ENCODE results near the gene VAV3. TPM values are rescaled to one million over a fixed set of nuclear protein-coding genes. Genes with fewer than 3 reads are reported as not detected.

VAV3 gene
- total RNA-seq, 1 donor from 2014 or later: 1.4 TPM

DNA sequence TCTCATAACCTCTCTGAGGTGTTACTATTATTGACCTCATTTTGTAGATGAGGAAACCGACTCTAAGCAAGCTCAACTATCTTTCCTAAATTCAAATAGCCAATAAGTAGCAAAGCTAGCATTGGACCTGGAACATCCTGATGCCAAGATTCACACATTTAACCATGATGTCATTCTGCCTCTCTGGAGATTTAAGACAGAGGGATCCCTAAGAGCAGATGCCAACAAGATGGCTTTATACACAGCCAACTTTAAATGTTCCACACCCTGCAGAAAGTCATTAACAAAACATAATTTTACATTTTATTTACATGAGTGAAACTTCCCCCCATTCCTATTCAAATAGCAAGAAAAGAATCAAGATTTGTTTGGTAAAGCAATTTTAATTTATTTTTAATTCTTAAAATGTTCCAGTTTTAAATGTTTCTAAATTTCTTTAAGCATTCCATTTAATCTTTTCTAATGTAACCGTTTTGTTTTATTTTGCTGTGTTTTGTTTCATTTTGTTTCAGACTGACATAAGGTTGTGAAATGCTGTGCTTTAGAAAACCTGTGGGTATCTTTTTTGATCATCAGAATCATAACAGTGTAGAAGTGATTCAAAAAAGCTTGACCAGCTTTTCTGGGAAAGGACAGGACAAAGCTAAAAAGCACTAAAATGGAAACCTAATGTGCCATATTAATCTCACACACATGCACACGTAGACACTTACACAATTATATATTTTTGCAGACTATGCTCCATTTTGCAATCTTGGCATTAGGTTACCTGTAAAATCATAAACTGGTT is 7.6 kb upstream of the VAV3 start:
- peak; percentile 10 for DNase-seq (ENCODE audit: low read depth)

DNA sequence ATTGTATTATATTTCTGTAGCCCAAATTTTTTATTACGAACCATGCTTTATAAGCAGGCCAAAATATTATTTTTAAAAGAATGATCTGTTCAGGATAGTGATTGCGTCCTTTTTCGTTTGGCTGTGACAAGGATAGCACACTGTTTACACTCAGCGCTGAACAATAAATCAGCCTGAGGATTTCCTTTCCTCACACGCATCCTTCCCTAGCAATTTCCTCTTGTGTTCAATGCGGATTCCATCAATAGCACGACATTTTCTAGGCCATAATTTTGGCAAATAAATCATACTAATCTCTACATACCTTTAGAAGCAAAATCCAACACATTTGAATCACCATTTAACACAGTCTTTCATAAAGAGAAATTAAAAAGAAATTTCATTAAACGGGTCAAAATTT is 1.6 kb upstream of the VAV3 start:
- no peak for DNase-seq (ENCODE audit: low read depth)

DNA sequence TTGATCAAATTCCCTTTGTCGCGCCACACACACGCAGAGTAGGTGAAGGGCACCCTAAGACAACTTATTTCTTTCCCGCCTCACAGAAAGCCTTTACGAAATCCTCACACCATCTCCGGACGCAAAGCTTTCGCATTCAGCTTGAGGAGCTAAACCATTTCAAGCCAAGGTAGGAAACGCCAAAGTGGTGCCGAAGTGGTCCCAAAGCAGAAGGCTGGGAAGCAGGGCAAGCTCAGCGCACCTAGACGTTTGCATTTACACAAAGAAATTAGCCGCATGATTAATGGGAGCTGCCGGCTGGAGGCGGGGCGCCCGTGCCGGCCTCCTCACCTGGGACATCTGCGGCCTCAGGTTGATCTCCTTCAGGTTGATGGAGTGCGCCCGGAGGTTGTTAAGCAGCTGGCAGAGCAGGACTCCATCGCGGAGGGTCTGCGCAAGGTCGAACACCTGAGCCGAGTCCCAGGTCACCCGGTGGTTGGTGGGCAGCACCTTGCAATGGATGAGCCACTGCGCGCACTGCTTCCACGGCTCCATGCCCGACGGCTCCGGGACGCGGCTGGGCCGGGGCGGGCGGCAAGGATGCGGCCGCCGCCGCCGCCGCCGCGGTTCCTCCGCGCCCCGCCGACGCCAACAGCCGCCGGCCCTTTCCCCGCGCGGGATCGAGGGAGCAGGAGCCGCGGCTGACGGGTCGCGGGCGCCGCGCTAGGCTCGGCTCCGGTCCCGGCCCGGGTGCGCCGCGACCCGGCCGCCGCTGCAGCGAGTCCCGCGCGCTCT is 457 bp downstream of the VAV3 start:
- no peak for DNase-seq (ENCODE audit: low read depth)

DNA sequence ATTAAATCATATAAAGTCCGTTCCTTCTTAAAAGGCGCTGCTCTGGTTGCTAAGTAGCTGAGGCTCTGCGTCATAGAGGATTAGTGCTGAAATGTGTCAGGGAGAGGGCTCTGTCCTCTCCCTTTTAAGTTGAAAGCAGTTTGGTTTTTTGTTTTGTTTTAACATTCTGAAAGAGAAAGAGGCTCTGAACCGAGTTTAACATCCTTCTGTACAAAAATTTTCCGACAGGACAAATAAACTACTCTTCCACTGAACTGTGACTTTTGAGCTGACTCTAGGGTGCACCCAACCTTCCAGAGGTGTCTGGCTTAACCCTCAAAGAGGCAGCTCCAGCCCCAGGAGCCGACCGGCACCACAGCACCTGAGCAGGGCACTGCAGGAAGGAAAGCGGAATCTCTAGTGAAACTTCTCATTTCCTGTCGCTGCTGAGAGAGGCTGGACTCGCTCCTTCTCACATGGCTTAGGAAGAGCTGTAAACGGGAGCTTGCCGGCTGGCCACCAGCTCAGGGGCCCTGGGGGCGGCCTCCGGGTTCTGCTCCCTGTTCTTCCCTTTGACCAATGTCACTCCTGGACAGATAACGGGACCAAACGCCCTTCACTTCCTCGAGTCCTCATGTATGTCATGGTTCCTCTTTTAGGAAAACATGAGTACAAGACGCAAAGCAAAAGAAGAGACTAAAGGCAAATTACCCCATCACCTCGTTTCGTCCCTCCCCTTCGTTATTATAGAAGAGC is 1.2 kb downstream of the VAV3 start:
- DNase-seq (ENCODE audit: low read depth): no peak

DNA sequence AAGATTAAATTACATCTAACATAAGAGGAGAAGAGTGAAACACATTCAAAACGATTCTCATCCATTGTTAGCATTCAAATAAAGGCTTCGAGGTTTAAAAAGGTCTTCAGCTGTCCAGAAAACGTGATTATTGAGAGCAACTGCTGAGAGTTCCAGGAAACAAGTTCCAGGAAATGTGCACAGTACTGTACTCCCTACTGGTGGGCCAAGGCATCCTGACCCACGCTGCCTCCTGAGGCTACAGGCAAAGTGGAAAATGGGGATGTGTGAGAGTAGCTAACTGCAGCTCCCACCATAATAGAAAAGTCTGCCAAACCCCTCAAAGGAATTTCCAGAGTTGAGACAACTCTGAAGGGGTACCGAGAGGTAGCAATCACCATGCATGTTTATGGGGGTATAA is 2.0 kb downstream of the VAV3 start:
- DNase-seq (ENCODE audit: low read depth): peak; percentile 26

DNA sequence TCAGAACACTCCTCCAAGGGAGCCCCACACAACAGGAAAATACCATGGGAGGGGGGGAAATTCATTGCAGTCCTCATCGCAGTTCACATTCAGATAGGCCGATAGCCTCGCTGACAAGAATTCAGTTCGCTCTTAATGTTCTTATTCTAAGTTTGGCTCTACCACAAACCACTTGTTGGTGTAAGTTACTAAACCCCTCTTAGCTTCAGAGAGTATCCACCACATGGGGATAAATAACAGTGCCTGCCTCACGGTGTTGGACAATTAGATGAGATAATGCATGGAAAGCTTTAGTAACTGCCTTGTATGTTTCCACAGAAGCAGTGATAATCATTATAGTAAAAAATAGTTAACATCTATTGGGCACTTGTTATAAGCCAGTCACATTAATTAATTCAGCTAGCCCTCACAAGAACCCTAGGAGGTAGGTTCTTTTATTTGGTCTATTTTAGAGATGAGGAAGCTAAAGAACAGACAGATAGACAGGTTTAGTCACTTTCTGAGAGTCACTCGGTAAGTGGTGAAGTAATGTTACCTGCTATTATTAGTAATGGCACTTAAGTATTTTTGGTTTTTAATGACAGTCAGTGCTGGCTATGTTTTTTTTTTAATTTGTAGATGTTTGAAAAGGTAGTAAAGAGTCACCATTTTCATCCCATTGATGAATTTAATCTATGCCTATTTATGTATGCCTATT is 10.1 kb downstream of the VAV3 start:
- peak; percentile 73 for DNase-seq (ENCODE audit: low read depth)

DNA sequence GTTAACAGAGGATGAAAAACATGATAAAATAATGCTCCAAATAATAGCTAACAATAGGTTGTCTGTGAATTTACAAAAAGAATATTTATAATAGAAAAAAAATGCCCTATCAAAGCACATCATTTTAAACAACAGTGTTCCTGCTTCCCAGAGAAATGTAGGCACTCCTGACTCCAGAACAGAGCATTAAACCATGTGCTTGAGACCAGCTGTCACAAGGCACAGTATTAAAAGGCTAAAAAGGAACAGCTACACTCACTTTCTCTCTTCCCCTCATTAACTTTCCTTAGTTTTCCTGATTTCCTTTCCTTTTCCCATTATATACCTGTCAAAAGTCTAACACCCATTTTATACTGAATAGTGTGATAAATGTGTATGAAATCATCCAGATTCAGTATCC is 10.9 kb downstream of the VAV3 start:
- DNase-seq (ENCODE audit: low read depth): peak; percentile 50

DNA sequence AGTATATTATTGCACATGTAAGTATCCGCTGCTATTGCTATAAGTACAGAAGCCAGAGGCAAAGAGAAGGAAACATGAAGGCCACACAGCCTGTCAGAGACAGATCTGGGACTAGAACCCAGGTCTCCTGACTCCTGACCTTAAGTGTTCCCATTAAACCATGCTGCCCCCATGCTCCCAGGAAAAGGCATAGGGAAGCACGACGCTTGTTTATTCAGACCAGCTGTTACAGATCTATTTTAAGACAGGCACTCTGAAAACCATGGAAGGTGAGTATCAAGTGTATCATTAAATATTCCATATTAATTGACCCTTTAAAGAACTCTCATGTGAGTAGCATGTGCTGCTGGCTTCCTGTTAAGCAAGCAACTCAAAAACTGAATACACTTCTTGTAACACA is 11.4 kb downstream of the VAV3 start:
- peak; percentile 82 for DNase-seq (ENCODE audit: low read depth)

DNA sequence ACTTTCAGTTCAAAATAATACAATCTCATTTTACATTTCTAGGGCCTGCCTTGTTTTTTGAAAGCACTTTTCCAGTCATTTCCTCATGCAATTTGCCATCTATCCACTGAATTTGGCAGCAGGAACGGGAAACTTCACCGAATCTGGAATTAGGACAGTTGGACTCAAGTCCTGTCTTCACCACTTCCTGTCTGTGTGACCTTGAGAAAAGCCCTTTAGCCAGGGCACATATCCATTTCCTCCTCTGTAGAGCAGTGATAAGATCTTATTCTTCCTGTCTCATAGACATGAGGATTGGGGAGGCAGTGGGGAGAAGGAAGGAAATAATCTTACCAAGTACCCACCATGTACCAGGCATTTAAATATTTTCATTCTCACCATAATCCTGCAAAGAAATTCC is 12.0 kb downstream of the VAV3 start:
- peak; percentile 35 for DNase-seq (ENCODE audit: low read depth)

DNA sequence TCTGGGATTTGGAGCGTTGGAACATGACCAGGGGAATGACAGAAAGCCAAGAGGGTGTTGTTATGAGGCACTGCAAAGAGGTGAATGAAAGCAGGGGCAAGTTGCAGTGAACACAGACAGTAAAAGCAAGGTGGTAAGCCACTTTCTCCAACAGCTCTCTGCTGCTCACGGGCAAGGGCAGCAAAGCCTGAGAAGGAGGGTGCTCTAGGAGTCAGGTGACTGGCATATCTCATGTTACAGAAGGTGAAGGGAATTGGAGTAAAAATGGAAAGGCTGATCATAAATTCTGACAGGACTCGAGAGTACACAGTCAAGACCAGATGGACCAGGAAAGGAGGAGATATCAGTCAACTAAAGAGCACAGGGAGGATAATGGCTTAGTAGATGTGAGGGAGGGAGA is 14.5 kb downstream of the VAV3 start:
- no peak for DNase-seq (ENCODE audit: low read depth)

DNA sequence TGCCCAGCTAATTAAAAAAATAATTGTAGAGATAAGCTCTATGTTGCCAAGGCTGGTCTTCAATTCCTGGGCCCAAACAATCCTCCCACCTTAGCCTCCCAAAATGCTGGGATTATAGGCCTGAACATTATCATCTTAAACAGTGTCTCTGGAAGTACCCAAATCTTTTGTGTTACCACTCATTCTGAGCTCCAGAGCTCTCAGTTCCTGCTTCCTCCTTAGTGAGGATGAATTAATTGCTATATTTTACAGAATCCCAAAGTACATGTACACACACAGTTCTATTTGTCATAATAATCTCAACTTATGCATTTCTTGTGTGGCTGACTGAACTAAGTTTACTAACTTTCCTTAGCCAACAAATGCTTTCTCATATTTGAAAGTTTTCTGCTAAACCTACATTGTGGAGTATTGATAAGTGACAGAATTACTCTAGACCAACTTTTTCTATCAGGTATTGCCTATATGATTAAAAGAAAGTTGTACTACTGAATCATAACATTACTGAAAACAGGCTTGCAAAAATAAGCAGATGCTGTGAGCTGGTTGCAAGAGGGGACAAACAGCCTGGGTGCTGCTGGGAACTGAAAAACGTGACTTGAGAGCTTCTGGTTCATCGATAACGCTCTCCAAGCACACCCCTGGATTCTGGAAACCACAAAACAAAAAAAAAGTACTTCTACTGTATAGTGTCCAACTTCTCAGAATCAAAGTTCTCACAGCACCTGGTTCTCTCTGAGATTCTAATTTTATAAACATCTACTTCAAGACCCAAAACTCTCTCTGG is 15.3 kb downstream of the VAV3 start:
- no peak for DNase-seq (ENCODE audit: low read depth)

DNA sequence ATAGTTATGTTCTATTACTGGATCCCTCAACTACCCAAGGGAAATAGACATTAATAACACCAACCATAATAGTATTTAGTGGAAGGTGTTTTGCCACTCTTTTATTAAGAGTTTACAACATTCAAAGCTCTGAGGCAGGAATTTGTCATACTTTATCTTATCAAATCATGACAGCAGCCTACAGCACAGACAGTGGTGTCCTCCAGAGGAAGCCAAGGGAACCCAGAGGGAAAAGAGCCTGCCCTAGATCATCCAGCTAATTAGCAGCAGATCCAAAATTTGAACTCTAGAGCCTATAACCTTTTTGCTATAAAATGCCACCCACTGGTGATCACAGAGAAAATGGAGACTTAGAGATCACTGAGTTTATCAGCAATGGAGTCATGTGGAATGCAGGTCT is 18.2 kb downstream of the VAV3 start:
- no peak for DNase-seq (ENCODE audit: low read depth)

DNA sequence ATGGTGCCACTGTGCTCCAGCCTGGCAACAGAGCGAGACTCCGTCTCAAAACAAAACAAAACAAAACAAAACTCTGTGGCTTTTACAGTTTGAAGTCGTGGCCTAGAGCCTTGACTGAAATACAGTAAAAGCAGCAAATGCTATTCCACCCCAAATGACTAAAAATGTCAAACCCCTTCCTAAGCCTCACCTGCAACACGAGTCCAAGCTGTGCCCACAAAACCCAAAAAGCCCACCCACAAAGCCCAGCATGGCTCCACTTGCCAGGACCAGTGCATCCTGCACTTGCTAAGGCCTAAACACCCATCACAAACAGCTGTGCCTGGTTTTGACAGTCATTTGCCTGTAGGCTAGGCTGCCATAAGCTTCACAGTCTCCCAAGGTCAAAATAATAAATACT is 21.3 kb downstream of the VAV3 start:
- no peak for DNase-seq (ENCODE audit: low read depth)

DNA sequence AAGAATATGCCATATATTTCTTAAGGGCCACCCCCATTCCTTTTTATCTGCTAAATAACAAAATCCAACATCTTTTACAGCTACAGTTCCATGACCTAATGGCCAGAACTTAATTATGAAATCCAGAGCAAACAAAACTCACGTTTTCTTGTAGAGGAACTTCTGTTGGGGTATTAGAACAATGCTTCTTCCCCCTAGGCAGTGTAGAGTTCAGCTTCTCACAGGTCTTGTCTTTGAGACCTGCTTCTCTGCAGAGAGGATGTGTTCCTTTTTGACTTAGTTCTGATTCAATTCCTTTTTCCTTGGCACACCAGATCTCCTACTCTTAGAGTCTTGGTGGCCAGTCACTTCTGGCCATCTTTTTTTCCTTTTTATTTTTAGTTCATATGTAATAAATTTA is 22.2 kb downstream of the VAV3 start:
- no peak for DNase-seq (ENCODE audit: low read depth)

DNA sequence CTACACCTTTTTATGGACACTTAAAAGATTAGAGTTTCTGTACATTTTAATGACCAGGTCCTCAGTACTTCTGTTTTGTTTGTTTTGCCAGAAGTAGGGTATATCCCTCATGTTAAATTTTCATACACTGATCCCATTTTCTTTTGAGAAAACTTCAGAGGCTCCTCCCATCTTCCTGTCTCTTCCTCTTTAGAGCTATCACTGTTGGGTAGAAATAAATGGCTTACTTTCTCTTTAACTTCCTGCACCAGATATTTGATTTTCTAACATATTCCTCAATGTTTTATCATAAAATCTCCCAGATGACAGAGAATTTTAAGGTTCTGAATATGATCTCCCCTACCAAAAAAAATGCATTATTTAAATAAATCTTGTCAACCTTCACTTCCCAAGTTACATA is 23.4 kb downstream of the VAV3 start:
- no peak for DNase-seq (ENCODE audit: low read depth)

DNA sequence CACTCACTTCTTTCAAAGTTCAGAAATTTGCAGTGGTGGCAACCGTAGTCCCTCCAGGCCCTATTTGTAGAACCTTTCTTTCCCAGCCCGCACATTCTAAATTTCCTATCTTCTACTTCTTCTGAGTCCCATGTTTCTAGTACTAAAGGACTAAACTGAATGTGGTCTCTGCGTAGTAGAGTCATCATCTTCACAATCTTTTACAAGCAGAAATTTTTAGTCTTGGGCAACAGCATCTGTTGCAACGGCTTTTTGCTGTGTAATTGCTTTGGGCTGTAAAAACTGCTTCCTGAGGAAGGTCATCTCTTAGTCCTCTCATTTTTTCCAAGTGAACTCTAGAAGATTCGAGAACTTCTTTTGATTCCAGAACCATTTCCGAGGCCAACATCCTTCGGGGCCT is 23.9 kb downstream of the VAV3 start:
- DNase-seq (ENCODE audit: low read depth): no peak

DNA sequence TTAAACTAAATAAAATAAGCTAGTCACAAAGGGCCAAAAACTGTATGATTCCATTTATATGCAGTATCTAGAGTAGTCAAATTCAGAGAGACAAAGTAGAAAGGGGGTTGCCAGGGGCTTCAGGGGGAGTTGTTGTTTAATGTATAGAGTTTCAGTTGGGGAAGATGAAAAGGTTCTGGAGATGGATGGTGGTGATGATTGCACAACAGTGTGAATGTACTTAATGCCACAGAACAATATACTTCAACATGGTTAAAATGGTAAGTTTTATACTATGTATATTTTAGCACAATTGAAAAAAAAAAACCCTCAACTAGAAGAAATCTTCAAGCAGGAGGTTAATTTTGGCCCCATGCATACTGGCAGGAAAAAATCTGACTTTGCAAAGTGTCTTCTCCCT is 24.3 kb downstream of the VAV3 start:
- no peak for DNase-seq (ENCODE audit: low read depth)

DNA sequence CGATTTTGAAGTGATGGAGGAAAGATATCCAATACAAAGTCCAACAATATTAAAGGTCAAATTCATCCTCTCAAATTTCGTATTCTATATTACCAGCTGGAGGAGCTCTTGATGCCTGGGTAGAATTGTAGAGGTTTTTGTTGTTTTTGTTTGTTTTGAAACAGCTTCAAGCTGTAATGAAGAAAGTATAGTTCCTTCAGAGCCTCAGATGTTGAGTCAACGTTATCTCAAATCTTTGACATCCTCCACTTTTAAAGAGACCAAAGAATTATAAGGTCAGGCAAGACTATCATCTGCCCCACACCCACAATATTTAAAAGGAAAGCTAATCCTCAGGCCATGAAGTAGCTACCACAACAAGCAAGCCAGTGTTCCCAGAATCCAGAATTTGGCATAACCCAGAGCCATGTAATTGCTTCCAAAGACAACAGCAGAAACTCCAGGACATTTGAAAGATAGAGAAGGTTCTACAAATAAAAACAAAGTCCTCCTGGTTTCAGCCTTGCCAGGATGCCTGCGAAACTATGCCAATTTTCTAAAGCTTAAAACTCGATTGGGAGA is 24.9 kb downstream of the VAV3 start:
- no peak for DNase-seq (ENCODE audit: low read depth)

DNA sequence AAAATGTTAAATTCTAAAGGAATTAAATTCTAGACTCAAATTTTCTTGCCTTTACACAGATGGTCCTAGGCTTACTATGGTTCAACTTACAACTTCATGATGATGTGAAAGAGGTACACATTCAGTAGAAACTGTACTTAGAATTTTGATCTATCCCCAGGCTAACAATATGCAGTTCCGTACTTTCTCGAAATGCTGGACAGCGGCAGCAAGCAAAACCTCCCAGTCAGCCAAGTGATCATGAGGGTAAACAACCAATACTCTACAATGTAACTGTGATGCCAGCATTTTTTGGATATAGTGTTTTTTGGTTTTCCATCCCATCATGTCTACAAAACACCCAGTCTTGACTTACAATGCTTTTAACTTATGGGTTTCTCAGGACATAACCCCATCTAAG is 25.7 kb downstream of the VAV3 start:
- DNase-seq (ENCODE audit: low read depth): no peak
